Stomach (tissue), 9 donors: ENCODE results near the gene BBX. TPM values are rescaled to one million over a fixed set of nuclear protein-coding genes. Genes with fewer than 3 reads are reported as not detected.

Experiments used
- DNase-seq, 2 donors: peaks; one replicate each; pipeline versions ENCODE4 v3.0.0 to v3.0.0-alpha.2; 2013 to 2019
- H3K27ac ChIP-seq, 5 donors: fragments of 200-600 bp in 4 of 5; sonication (generic) in 4 of 5; one replicate each; pipeline ENCODE4 v1.5.1; 2013 to 2019; ENCODE audit warnings: mild to moderate bottlenecking in 1 of 5, moderate library complexity in 1 of 5
- H3K27me3 ChIP-seq, 3 donors: fragments of 200-600 bp; sonication (generic); one replicate each; pipeline ENCODE4 v1.5.1; 2017 to 2019; ENCODE audit warnings: mixed run types in 1 of 3
- H3K36me3 ChIP-seq, 4 donors: fragments of 200-600 bp; sonication (generic); 1 replicate in 3 of 4; 2 replicates in 1 of 4; pipeline ENCODE4 v1.5.1; 2016 to 2019
- H3K4me1 ChIP-seq, 4 donors: fragments of 200-600 bp; sonication (generic); one replicate each; pipeline ENCODE4 v1.5.1; 2016 to 2019
- H3K4me3 ChIP-seq, 4 donors: fragments of 200-600 bp; sonication (generic) in 3 of 4; one replicate each; pipeline ENCODE4 v1.5.1; 2016 to 2019; ENCODE audit warnings: mild to moderate bottlenecking in 1 of 4
- H3K9me3 ChIP-seq, 4 donors: fragments of 200-600 bp; sonication (generic); one replicate each; pipeline ENCODE4 v1.5.1; 2016 to 2019
- EP300 ChIP-seq: sonication (generic); formaldehyde crosslinking; IDR thresholded peaks from one replicate; pipeline ENCODE4 v1.6.1; 2017; ENCODE audit warnings: antibody characterized with exemption
- POLR2A ChIP-seq, 4 donors: fragments of 450-650 bp; IDR thresholded peaks; one replicate each; pipeline ENCODE4 v1.6.1; 2016; ENCODE audit warnings: antibody characterized with exemption in 4 of 4, control low read depth in 2 of 4, mild to moderate bottlenecking in 1 of 4, moderate library complexity in 1 of 4
- POLR2AphosphoS5 ChIP-seq, 3 donors: sonication (generic); formaldehyde crosslinking; IDR thresholded peaks; one replicate each; pipeline ENCODE4 v1.6.1; 2016; ENCODE audit warnings: antibody characterized with exemption in 3 of 3
- WGBS, 5 donors: extraction: QIAGEN DNeasy Blood & Tissue Kit in 3 of 5; methylation state at CpG; one replicate each; pipeline versions ENCODE4 v1.1.5 to v1.1.7; 2013 to 2018; 5-methylcytosine and 5-hydroxymethylcytosine counted together
- intact Hi-C: fragments of 100-400 bp; cut with DNase I; formaldehyde crosslinking; loops from one replicate; pipeline ENCODE4 v1.15.1; 2023; ENCODE audit warnings: low total_unique reads
- polyA plus RNA-seq, 3 donors: library from polyadenylated mRNA; stranded (reverse); fragments of 200-250 nt; gene quantifications; one replicate each; pipeline ENCODE4 v1.2.3, GENCODE V29; 2013
- total RNA-seq, 5 donors: library from RNA; depleted of rRNA; stranded (reverse); fragments of >200 nt; gene quantifications; one replicate each; pipeline versions ENCODE4 v1.1.0 to v1.2.3, GENCODE V29; 2014 to 2016
- TF ChIP-seq, protein P1 (sequence below), 7 experiments: fragments of 450-650 bp in 4 of 7; fragments of 200-600 bp in 3 of 7; sonication (generic) in 3 of 7; IDR thresholded peaks; one replicate each; pipeline ENCODE4 v1.5.1; 2016 to 2019; ENCODE audit warnings: antibody characterized with exemption in 7 of 7, control low read depth in 2 of 7, mild to moderate bottlenecking in 1 of 7
- donor health status: healthy with polysubstance abuse.
- donor health status: Bipolar disorder and iron deficiency.
- donor health status: healthy.

The BBX gene
- total and polyA plus RNA-seq, 8 donors, result 4.6 to 81.1 (median 45.2) TPM

DNA sequence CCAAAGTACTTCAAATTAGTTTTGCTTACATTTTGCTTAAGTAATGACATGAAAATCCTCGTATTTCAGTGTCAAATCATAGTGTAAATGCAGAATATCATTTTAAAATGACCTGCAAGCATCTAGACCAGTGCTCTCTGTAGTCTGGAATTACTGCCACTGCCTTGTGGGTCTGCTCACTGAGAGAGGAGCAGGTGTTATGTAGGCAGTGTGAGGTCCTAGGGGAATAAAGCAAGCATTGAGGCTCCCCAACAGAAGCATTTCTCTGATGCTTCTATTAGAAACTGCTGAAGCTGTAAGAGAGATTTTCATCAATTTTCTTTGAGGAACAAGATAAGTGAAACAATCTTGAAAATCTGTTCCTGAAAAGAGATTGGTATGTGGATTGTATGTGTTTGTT lies 253.2 kb downstream of the BBX start:
- Histone ChIP-seq H3K9me3 (no peaks in the 10 kb centered on the region), H3K4me1 (no peaks in the 10 kb centered on the region), H3K4me3 (no peak overlapping the region), H3K36me3 (peaks cover 8 to 69% (median 53%) of the 10 kb centered on the region in 4 donors), H3K27ac (no peak overlapping the region), H3K27me3 (no peaks in the 10 kb centered on the region)
- no peak for DNase-seq
- intact Hi-C loops, result no loop called here
- TF ChIP-seq, protein P1, sequence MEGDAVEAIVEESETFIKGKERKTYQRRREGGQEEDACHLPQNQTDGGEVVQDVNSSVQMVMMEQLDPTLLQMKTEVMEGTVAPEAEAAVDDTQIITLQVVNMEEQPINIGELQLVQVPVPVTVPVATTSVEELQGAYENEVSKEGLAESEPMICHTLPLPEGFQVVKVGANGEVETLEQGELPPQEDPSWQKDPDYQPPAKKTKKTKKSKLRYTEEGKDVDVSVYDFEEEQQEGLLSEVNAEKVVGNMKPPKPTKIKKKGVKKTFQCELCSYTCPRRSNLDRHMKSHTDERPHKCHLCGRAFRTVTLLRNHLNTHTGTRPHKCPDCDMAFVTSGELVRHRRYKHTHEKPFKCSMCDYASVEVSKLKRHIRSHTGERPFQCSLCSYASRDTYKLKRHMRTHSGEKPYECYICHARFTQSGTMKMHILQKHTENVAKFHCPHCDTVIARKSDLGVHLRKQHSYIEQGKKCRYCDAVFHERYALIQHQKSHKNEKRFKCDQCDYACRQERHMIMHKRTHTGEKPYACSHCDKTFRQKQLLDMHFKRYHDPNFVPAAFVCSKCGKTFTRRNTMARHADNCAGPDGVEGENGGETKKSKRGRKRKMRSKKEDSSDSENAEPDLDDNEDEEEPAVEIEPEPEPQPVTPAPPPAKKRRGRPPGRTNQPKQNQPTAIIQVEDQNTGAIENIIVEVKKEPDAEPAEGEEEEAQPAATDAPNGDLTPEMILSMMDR (IDR thresholded peaks at IDR 0.05), result no peak
- TF ChIP-seq POLR2AphosphoS5 (IDR thresholded peaks at IDR 0.05) (no peak), EP300 (no peak), POLR2A (IDR thresholded peaks at IDR 0.05) (no peak)
- WGBS, 5 donors, result 93 to 97% (median 95%) methylated on average over 1 of the region's 1 CpG

DNA sequence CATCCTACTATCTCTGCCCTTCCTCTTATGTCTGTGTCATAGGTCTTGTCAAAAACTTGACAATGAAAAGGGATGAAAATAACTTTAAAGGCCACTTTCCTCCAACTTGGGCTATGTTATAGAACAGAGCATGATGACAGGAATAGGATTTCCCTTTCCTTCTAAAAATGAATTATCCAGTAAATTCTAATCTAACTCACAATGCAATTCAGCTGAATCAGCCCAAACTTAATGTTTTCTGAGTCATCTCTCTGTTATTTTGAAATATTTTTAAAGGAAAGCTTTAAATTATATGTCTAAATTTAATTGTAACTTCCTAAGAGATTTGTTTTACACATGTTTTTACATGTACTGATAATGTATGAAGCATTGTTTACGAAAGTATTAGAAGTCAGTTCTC lies 258.5 kb downstream of the BBX start:
- Histone ChIP-seq H3K9me3 (no peaks in the 10 kb centered on the region), H3K4me3 (no peak overlapping the region), H3K36me3 (peaks cover 0 to 59% (median 45%) of the 10 kb centered on the region in 4 donors), H3K4me1 (no peaks in the 10 kb centered on the region), H3K27ac (no peak overlapping the region), H3K27me3 (no peaks in the 10 kb centered on the region)
- intact Hi-C loops, result no loop called here
- DNase-seq, result no peak
- 95 to 100% (median 98%) methylated on average over 1 of the region's 1 CpG for WGBS, 5 donors
- no peak for TF ChIP-seq POLR2A (IDR thresholded peaks at IDR 0.05)
- no peak for TF ChIP-seq POLR2AphosphoS5 (IDR thresholded peaks at IDR 0.05)
- TF ChIP-seq EP300, result no peak
- TF ChIP-seq, protein P1 (IDR thresholded peaks at IDR 0.05), result no peak

DNA sequence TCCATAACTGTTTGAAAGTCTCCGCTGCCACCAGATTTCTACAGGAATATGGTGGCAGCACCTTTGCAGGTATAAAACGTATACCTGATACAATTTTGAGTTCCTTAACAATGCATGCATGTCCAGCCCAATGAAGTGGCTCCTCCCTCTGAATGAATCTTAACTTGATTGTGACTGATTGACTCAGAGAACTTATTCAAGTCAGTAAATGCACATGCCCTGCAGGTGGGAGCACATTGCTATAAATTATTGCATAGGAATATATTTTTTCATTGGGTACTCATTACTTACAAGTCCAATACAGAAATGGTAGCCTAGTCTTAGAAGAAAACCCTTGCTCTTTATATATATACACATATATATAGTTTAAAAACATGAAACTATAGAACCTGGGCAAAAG lies 259.3 kb downstream of the BBX start:
- TF ChIP-seq POLR2AphosphoS5 (IDR thresholded peaks at IDR 0.05) (no peak), POLR2A (IDR thresholded peaks at IDR 0.05) (no peak), EP300 (no peak)
- TF ChIP-seq, protein P1 (IDR thresholded peaks at IDR 0.05), result no peak
- intact Hi-C loops, result no loop called here
- Histone ChIP-seq H3K9me3 (no peaks in the 10 kb centered on the region), H3K36me3 (peaks cover 0 to 56% (median 41%) of the 10 kb centered on the region in 4 donors), H3K4me3 (no peak overlapping the region), H3K27me3 (no peaks in the 10 kb centered on the region), H3K4me1 (no peaks in the 10 kb centered on the region), H3K27ac (no peak overlapping the region)
- WGBS, 5 donors, result 97 to 100% (median 97%) methylated on average over 2 of the region's 2 CpGs
- DNase-seq, result no peak

DNA sequence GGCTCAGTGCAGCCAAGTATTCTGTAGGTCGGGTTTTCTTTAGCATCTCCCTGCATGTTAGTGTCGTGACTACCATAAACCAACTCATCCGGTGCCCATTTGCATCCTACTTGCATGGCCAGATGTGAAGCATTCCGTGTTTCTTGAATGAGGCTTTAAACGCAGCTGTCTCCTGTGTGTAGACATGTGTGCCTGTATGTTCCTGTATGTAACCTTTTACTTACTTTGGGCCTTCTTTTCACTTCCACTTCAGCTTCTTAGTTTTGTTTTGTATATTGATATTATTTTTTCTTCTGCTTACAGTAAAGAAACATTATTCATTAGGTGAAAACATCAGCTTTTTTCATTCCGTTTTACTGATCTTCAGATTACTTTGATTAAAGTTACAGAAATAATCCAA lies 267.9 kb downstream of the BBX start:
- Histone ChIP-seq H3K4me1 (peaks cover 0 to under 1% (median under 1%) of the 10 kb centered on the region in 4 donors), H3K9me3 (no peaks in the 10 kb centered on the region), H3K4me3 (no peak overlapping the region), H3K36me3 (peaks cover 5 to 46% (median 38%) of the 10 kb centered on the region in 4 donors), H3K27ac (no peak overlapping the region), H3K27me3 (no peaks in the 10 kb centered on the region)
- intact Hi-C loops, result no loop called here
- TF ChIP-seq, protein P1 (IDR thresholded peaks at IDR 0.05), result no peak
- TF ChIP-seq POLR2AphosphoS5 (IDR thresholded peaks at IDR 0.05) (no peak), EP300 (no peak), POLR2A (IDR thresholded peaks at IDR 0.05) (no peak)
- DNase-seq, result no peak
- WGBS, 5 donors, result 95 to 98% (median 97%) methylated on average over 6 of the region's 6 CpGs
